HCT116 (cell line): Measurements from ENCODE around the gene TNRC18. TPM values are rescaled to one million over a fixed set of nuclear protein-coding genes. Genes with fewer than 3 reads are reported as not detected.

ENCODE experiments used
- ATAC-seq: fragments of 200-7000 bp; cut with Tn5 transposase; 2 replicates; pipeline ENCODE4 v1.9.1; 2020; ENCODE audit warnings: mild to moderate bottlenecking, moderate library complexity
- BruUV-seq: library from RNA; stranded (reverse); fragments of 400-500 nt; replicated peaks from 2 replicates; lab custom pipeline; 2021; lab: Mats Ljungman, UMichigan
- CTCF ChIA-PET: fragments of 300-600 bp; sonication (Branson Sonifier 250); formaldehyde crosslinking; loops from one replicate; lab custom pipeline; 2021; ENCODE audit warnings: antibody characterized with exemption; lab: Charles Lee
- POLR2A ChIA-PET: fragments of 300-600, 350-600 bp; sonication (Branson Sonifier 250); formaldehyde crosslinking; loops from one replicate; lab custom pipeline; 2021; ENCODE audit warnings: antibody characterized with exemption; lab: Charles Lee
- RAD21 ChIA-PET, 2 experiments: fragments of 300-600 bp; sonication (Branson Sonifier 250); formaldehyde crosslinking; loops; one replicate each; lab custom pipeline; 2023; ENCODE audit warnings: low total read pairs in 2 of 2; ENCODE audit not compliant: uncharacterized antibody in 2 of 2, unreplicated experiment in 2 of 2, low non-redundant PET in 1 of 2; lab: Charles Lee
- DNase-seq: peaks from one replicate; pipeline ENCODE4 v3.0.0-alpha.2; 2010; ENCODE audit warnings: low read depth, low spot score
- H2AFZ ChIP-seq: fragments of 200-600 bp; shearing (Covaris generic), sonication (generic); 2 replicates; pipeline ENCODE4 v1.6.1; 2017; ENCODE audit warnings: low read depth, mixed run types, mixed read lengths, antibody characterized with exemption, low read length; ENCODE audit not compliant: poor library complexity, severe bottlenecking
- H3K27ac ChIP-seq: 2 replicates; pipeline ENCODE4 v1.5.1; 2012; ENCODE audit warnings: low read depth, low read length
- H3K27me3 ChIP-seq: fragments of 200-600 bp; sonication (generic); 2 replicates; pipeline ENCODE4 v1.6.1; 2016; ENCODE audit warnings: mixed run types, low read length, mixed read lengths; ENCODE audit not compliant: insufficient read depth
- H3K36me3 ChIP-seq, 2 experiments: fragments of 200-500 bp in 1 of 2; fragments of 200-600 bp in 1 of 2; sonication (Bioruptor generic) in 1 of 2; sonication (generic) in 1 of 2; 2 replicates each; pipeline versions ENCODE4 v1.5.1 to v1.6.1; 2014 to 2016; ENCODE audit warnings: low read length in 2 of 2, inconsistent platforms in 1 of 2, mixed read lengths in 1 of 2, mixed run types in 1 of 2; ENCODE audit not compliant: insufficient read depth in 2 of 2, control insufficient read depth in 1 of 2
- H3K4me1 ChIP-seq, 2 experiments: fragments of 200-600 bp in 1 of 2; sonication (generic) in 1 of 2; 2 replicates each; pipeline versions ENCODE4 v1.5.1 to v1.6.1; 2012 to 2017; ENCODE audit warnings: low read length in 2 of 2, inconsistent platforms in 1 of 2, mild to moderate bottlenecking in 1 of 2, mixed read lengths in 1 of 2, mixed run types in 1 of 2, moderate library complexity in 1 of 2; ENCODE audit not compliant: insufficient read depth in 2 of 2, control insufficient read depth in 1 of 2
- H3K4me2 ChIP-seq: fragments of 200-600 bp; sonication (generic); 2 replicates; pipeline ENCODE4 v1.6.1; 2017; ENCODE audit warnings: mixed run types, low read length, mixed read lengths
- H3K4me3 ChIP-seq, 2 experiments: fragments of 200-600 bp in 1 of 2; sonication (generic) in 1 of 2; replicated peaks in 1 of 2; 2 replicates each; pipeline ENCODE4 v1.5.1; 2011 to 2016; ENCODE audit warnings: low read length in 2 of 2, control low read depth in 1 of 2, low read depth in 1 of 2, mild to moderate bottlenecking in 1 of 2, mixed read lengths in 1 of 2, mixed run types in 1 of 2
- H3K79me2 ChIP-seq: fragments of 200-600 bp; sonication (generic); 2 replicates; pipeline ENCODE4 v1.6.1; 2017; ENCODE audit warnings: mild to moderate bottlenecking, mixed run types, low read length, moderate library complexity, mixed read lengths; ENCODE audit not compliant: insufficient read depth
- H3K9ac ChIP-seq: fragments of 200-600 bp; sonication (generic); 2 replicates; pipeline ENCODE4 v1.6.1; 2016; ENCODE audit warnings: low read length, mixed read lengths
- H3K9me2 ChIP-seq: fragments of 200-600 bp; sonication (generic), shearing (Covaris generic); 2 replicates; pipeline ENCODE4 v1.6.1; 2017; ENCODE audit warnings: mixed run types, mild to moderate bottlenecking, moderate library complexity; ENCODE audit not compliant: insufficient read depth
- H3K9me3 ChIP-seq, 2 experiments: fragments of 200-500 bp in 1 of 2; fragments of 200-600 bp in 1 of 2; sonication (Bioruptor generic) in 1 of 2; sonication (generic) in 1 of 2; 2 replicates each; pipeline ENCODE4 v1.6.1; 2014 to 2017; ENCODE audit warnings: low read length in 2 of 2, mixed read lengths in 2 of 2, inconsistent platforms in 1 of 2, low read depth in 1 of 2, mild to moderate bottlenecking in 1 of 2, mixed run types in 1 of 2, moderate library complexity in 1 of 2; ENCODE audit not compliant: control insufficient read depth in 1 of 2, insufficient read depth in 1 of 2
- H4K20me1 ChIP-seq: fragments of 200-600 bp; sonication (generic), shearing (Covaris generic); 2 replicates; pipeline ENCODE4 v1.6.1; 2017; ENCODE audit warnings: mixed run types, mild to moderate bottlenecking, moderate library complexity; ENCODE audit not compliant: insufficient read depth
- CBX3 ChIP-seq: IDR thresholded peaks from 2 replicates; pipeline ENCODE4 v1.6.1; 2012; ENCODE audit warnings: low read depth
- CEBPB ChIP-seq: IDR thresholded peaks from 2 replicates; pipeline ENCODE4 v1.6.1; 2012; ENCODE audit warnings: low read depth
- FOSL1 ChIP-seq: IDR thresholded peaks from 2 replicates; pipeline ENCODE4 v1.6.1; 2012; ENCODE audit warnings: low read depth
- JUND ChIP-seq: IDR thresholded peaks from 2 replicates; pipeline ENCODE4 v1.6.1; 2012
- RAD21 ChIP-seq: IDR thresholded peaks from 2 replicates; pipeline ENCODE4 v1.6.1; 2012; ENCODE audit warnings: low read depth, mild to moderate bottlenecking
- SIN3A ChIP-seq: IDR thresholded peaks from 2 replicates; pipeline ENCODE4 v1.6.1; 2012; ENCODE audit warnings: low read depth
- SP1 ChIP-seq: IDR thresholded peaks from 2 replicates; pipeline ENCODE4 v1.6.1; 2012; ENCODE audit warnings: low read depth
- SRF ChIP-seq: IDR thresholded peaks from 2 replicates; pipeline ENCODE4 v1.6.1; 2012; ENCODE audit warnings: low read depth
- YY1 ChIP-seq: IDR thresholded peaks from 2 replicates; pipeline ENCODE4 v1.6.1; 2011; ENCODE audit warnings: low read length, low read depth, moderate library complexity, mild to moderate bottlenecking; ENCODE audit not compliant: insufficient replicate concordance; ENCODE audit errors: extremely low read depth
- ZFX ChIP-seq: fragments of 450-650 bp; IDR thresholded peaks from 2 replicates; pipeline ENCODE4 v1.6.1; 2017
- ZNF274 ChIP-seq: fragments of 200-500 bp; sonication (Bioruptor generic); IDR thresholded peaks from 2 replicates; pipeline ENCODE4 v1.6.1; 2014; ENCODE audit warnings: mild to moderate bottlenecking, low read depth, low read length, inconsistent platforms
- intact Hi-C: fragments of 100-400 bp; cut with micrococcal nuclease; formaldehyde crosslinking; loops from 2 replicates; pipeline ENCODE4 v1.10.0; 2022
- total RNA-seq: library from RNA; stranded (reverse); gene quantifications from one replicate; pipeline ENCODE4 v1.2.1, GENCODE V29; 2021; ENCODE audit not compliant: unreplicated experiment

Gene TNRC18
- total RNA-seq, 1 experiment from 2014 or later = 101 TPM

GRCh38 chr7:5388905-5389433 is 34.7 kb downstream of the TNRC18 start:
- peaks cover 21 to 35% of the 10 kb centered on the region in 2 experiments; a peak in 3 of 4 replicates for H3K36me3 ChIP-seq
- TF ChIP-seq CBX3 (no peak), SRF (no peak), YY1 (no peak)
- no peak overlapping the region for H3K9ac ChIP-seq
- intact Hi-C loops = no loop called here
- BruUV-seq = no TSS peak
- no peaks in the 10 kb centered on the region for H3K9me3 ChIP-seq
- H3K9me2 ChIP-seq = no peaks in the 10 kb centered on the region
- no peak overlapping the region for H2AFZ ChIP-seq
- peaks cover 50% of the 10 kb centered on the region for H3K79me2 ChIP-seq
- H4K20me1 ChIP-seq = no peaks in the 10 kb centered on the region
- ATAC-seq = no peak
- H3K27me3 ChIP-seq = no peaks in the 10 kb centered on the region
- ChIA-PET POLR2A (no interaction called here), CTCF (no interaction called here), RAD21 (no interaction called here)
- no peak overlapping the region for H3K4me3 ChIP-seq
- H3K4me1 ChIP-seq = no peaks in the 10 kb centered on the region
- no peak overlapping the region for H3K27ac ChIP-seq
- DNase-seq = no peak
- no peak overlapping the region for H3K4me2 ChIP-seq

GRCh38 chr7:5388273-5388901 is 35.2 kb downstream of the TNRC18 start:
- no peak for TF ChIP-seq ZNF274
- TF ChIP-seq ZFX = no peak
- no peak for TF ChIP-seq JUND
- TF ChIP-seq RAD21 = no peak
- no peak for TF ChIP-seq SRF
- no peak for TF ChIP-seq SIN3A
- TF ChIP-seq SP1 = no peak
- no peak for TF ChIP-seq FOSL1
- TF ChIP-seq CEBPB = no peak
- Histone ChIP-seq H3K4me3 (no peak overlapping the region), H3K36me3 (peaks cover 16 to 31% of the 10 kb centered on the region in 2 experiments; a peak in 3 of 4 replicates), H3K27me3 (no peaks in the 10 kb centered on the region), H3K79me2 (peaks cover 50% of the 10 kb centered on the region), H4K20me1 (no peaks in the 10 kb centered on the region), H3K9me3 (no peaks in the 10 kb centered on the region), H2AFZ (no peak overlapping the region), H3K9me2 (no peaks in the 10 kb centered on the region), H3K9ac (no peak overlapping the region), H3K4me2 (no peak overlapping the region), H3K4me1 (no peaks in the 10 kb centered on the region), H3K27ac (no peak overlapping the region)
- no peak for ATAC-seq
- DNase-seq = no peak
- ChIA-PET RAD21 (no interaction called here), POLR2A (no interaction called here), CTCF (no interaction called here)
- intact Hi-C loops = no loop called here
- no TSS peak for BruUV-seq
